ENCODE measurements around the gene IRF9. TPM values are rescaled to one million over a fixed set of nuclear protein-coding genes. Genes with fewer than 3 reads are reported as not detected.

Gene IRF9
- total and polyA plus RNA-seq, 2 of the 13 experiments (the other 11 are each of a cell fraction or from before 2014, with no cell fraction given): 14.9 to 49.7 TPM

GRCh38 chr14:24146978-24147760, 13.9 kb upstream of the IRF9 start, which contains the start of gene RNF31 (continued):
- TF ChIP-seq NCOA1 (CRISPR knock-in tag; IDR thresholded peaks at IDR 0.05) (no peak), AKAP8 (CRISPR knock-in tag; IDR thresholded peaks at IDR 0.05) (no peak; the same call in 1 of the 2 replicates), ZNF513 (CRISPR knock-in tag; conservative IDR thresholded peaks at IDR 0.05) (peak; percentile 88; the same call in 1 of the 2 replicates), BRCA1 (CRISPR knock-in tag; IDR thresholded peaks at IDR 0.05) (no peak), ZNF329 (CRISPR knock-in tag; IDR thresholded peaks at IDR 0.05; ENCODE audit: low read depth) (no peak), ZC3H13 (CRISPR knock-in tag; IDR thresholded peaks at IDR 0.05) (no peak), PHF21A (CRISPR knock-in tag; IDR thresholded peaks at IDR 0.05) (no peak), THAP8 (CRISPR knock-in tag; IDR thresholded peaks at IDR 0.05; ENCODE audit: borderline replicate concordance) (no peak), CBX5 (CRISPR knock-in tag; IDR thresholded peaks at IDR 0.05; ENCODE audit: borderline replicate concordance) (0 out of 2 replicates have a peak, but pooled peaks have one; percentile 39), NFIC (IDR thresholded peaks at IDR 0.05; ENCODE audit: low read length) (no peak), ZNF878 (CRISPR knock-in tag; IDR thresholded peaks at IDR 0.05) (no peak), GATA4 (IDR thresholded peaks at IDR 0.05; ENCODE audit: borderline replicate concordance, low read depth) (peak; percentile 45), ZNF570 (CRISPR knock-in tag; IDR thresholded peaks at IDR 0.05; ENCODE audit: borderline replicate concordance) (no peak; the same call in 1 of the 2 replicates), ZSCAN30 (CRISPR knock-in tag; IDR thresholded peaks at IDR 0.05) (no peak), CENPX (CRISPR knock-in tag; IDR thresholded peaks at IDR 0.05) (no peak), KLF12 (CRISPR knock-in tag; IDR thresholded peaks at IDR 0.05; ENCODE audit: borderline replicate concordance) (no peak; the same call in 1 of the 2 replicates), IKZF1 (IDR thresholded peaks at IDR 0.05) (no peak), AGO1 (IDR thresholded peaks at IDR 0.05; ENCODE audit: low read depth, low read length, poor library complexity, severe bottlenecking) (no peak), CCDC6 (CRISPR knock-in tag; IDR thresholded peaks at IDR 0.05) (no peak), KDM4B (CRISPR knock-in tag; IDR thresholded peaks at IDR 0.05) (0 out of 2 replicates have a peak, but pooled peaks have one; percentile 44), ERF (CRISPR knock-in tag; IDR thresholded peaks at IDR 0.05) (no peak), NONO (IDR thresholded peaks at IDR 0.05) (no peak), NONO (CRISPR knock-in tag; conservative IDR thresholded peaks at IDR 0.05) (no peak), ZFP41 (CRISPR knock-in tag; IDR thresholded peaks at IDR 0.05; ENCODE audit: borderline replicate concordance) (peak; percentile 78; the same call in 1 of the 2 replicates), ZNF567 (CRISPR knock-in tag; IDR thresholded peaks at IDR 0.05; ENCODE audit: borderline replicate concordance) (peak; percentile 45; the same call in 1 of the 2 replicates), KDM3A (CRISPR knock-in tag; IDR thresholded peaks at IDR 0.05; ENCODE audit: low read depth) (no peak), CBFB (CRISPR knock-in tag; IDR thresholded peaks at IDR 0.05) (no peak), DNMT3B (CRISPR knock-in tag; conservative IDR thresholded peaks at IDR 0.05) (peak; percentile 93), POLR2A (IDR thresholded peaks at IDR 0.05; ENCODE audit: insufficient read depth in 1 of 2, low read depth in 2 of 2, low read length in 2 of 2) (peak in 1 of 2 experiments; percentile 67; a peak in 2 of 4 replicates), ATF4 (CRISPR knock-in tag; IDR thresholded peaks at IDR 0.05) (no peak), TCF7L2 (IDR thresholded peaks at IDR 0.05; ENCODE audit: low read depth, low read length) (no peak)

Measured in HepG2 (cell line).